ENCODE measurements around the gene TP63.

Gene TP63

GRCh38 chr3:189684317-189684716, 53.1 kb downstream of the TP63 start:
- no peak for DNase-seq (ENCODE audit: low read depth in 2 of 2)

GRCh38 chr3:189685291-189685690, 54.1 kb downstream of the TP63 start:
- DNase-seq (ENCODE audit: low read depth in 2 of 2) = no peak

GRCh38 chr3:189685860-189686259, 54.7 kb downstream of the TP63 start:
- no peak for DNase-seq (ENCODE audit: low read depth in 2 of 2)

GRCh38 chr3:189687475-189687874, 56.3 kb downstream of the TP63 start:
- DNase-seq (ENCODE audit: low read depth in 2 of 2) = no peak

GRCh38 chr3:189688262-189688661, 57.1 kb downstream of the TP63 start:
- no peak for DNase-seq (ENCODE audit: low read depth in 2 of 2)

- DNase-seq (ENCODE audit: low read depth in 2 of 2) = no peak
These were observed 58.4 kb downstream of the TP63 start for GRCh38 chr3:189689625-189690024.

- DNase-seq (ENCODE audit: low read depth in 2 of 2) = no peak
These were observed 59.0 kb downstream of the TP63 start for GRCh38 chr3:189690237-189690636.

GRCh38 chr3:189690672-189691071, 59.5 kb downstream of the TP63 start:
- DNase-seq (ENCODE audit: low read depth in 2 of 2) = no peak

GRCh38 chr3:189695400-189695799, 64.2 kb downstream of the TP63 start:
- no peak for DNase-seq (ENCODE audit: low read depth in 2 of 2)

- DNase-seq (ENCODE audit: low read depth in 2 of 2) = no peak
These were observed 67.6 kb downstream of the TP63 start for GRCh38 chr3:189698811-189699210.

GRCh38 chr3:189699885-189700284, 68.7 kb downstream of the TP63 start:
- DNase-seq (ENCODE audit: low read depth in 2 of 2) = no peak

GRCh38 chr3:189702066-189702646, 71.0 kb downstream of the TP63 start:
- no peak for DNase-seq (ENCODE audit: low read depth in 2 of 2)

- DNase-seq (ENCODE audit: low read depth in 2 of 2) = no peak
These were observed 72.7 kb downstream of the TP63 start for GRCh38 chr3:189703865-189704264.

- DNase-seq (ENCODE audit: low read depth in 2 of 2) = no peak
These were observed 77.2 kb downstream of the TP63 start for GRCh38 chr3:189708375-189708774.

- no peak for DNase-seq (ENCODE audit: low read depth in 2 of 2)
These were observed 79.6 kb downstream of the TP63 start for GRCh38 chr3:189710620-189711402.

- DNase-seq (ENCODE audit: low read depth in 2 of 2) = no peak
These were observed 81.8 kb downstream of the TP63 start for GRCh38 chr3:189712906-189713483.

- no peak for DNase-seq (ENCODE audit: low read depth in 2 of 2)
These were observed 84.1 kb downstream of the TP63 start for GRCh38 chr3:189714991-189715961.

GRCh38 chr3:189718215-189718614, 87.0 kb downstream of the TP63 start:
- DNase-seq (ENCODE audit: low read depth in 2 of 2) = no peak

- DNase-seq (ENCODE audit: low read depth in 2 of 2) = no peak
These were observed 89.7 kb downstream of the TP63 start for GRCh38 chr3:189720736-189721417.

GRCh38 chr3:189721873-189722665, 90.9 kb downstream of the TP63 start:
- DNase-seq (ENCODE audit: low read depth in 2 of 2) = no peak

- no peak for DNase-seq (ENCODE audit: low read depth in 2 of 2)
These were observed 93.2 kb downstream of the TP63 start for GRCh38 chr3:189724356-189724755.
